ENCODE results near the gene POLR2L.

The POLR2L gene

GRCh38 chr11:828506-829175 is 13.7 kb downstream of the POLR2L start:
- Histone ChIP-seq H2AFZ (ENCODE audit: low read length) (peak overlapping the region; percentile 80), H3K4ac (ENCODE audit: low read length) (peak overlapping the region; percentile 13), H4K91ac (ENCODE audit: low read depth, low read length, poor library complexity) (no peak overlapping the region), H3K9me3 (replicated peaks in 1 of 2; ENCODE audit: control insufficient read depth in 2 of 2, insufficient read depth in 1 of 2, low read depth in 1 of 2, low read length in 2 of 2) (peaks cover 0 to 3% of the 10 kb centered on the region in 2 donors), H3K27ac (replicated peaks; ENCODE audit: low read length) (no peak overlapping the region), H3K18ac (ENCODE audit: low read length) (peak overlapping the region; percentile 72), H3K36me3 (replicated peaks in 1 of 2; ENCODE audit: control insufficient read depth in 2 of 2, insufficient read depth in 2 of 2, low read length in 2 of 2) (peaks cover 0 to 18% of the 10 kb centered on the region in 2 donors), H3K4me1 (ENCODE audit: control insufficient read depth in 2 of 2, insufficient read depth in 1 of 2, low read depth in 1 of 2, low read length in 2 of 2) (peaks cover 45 to 56% of the 10 kb centered on the region in 2 donors), H3K27me3 (ENCODE audit: control insufficient read depth in 3 of 3, insufficient read depth in 3 of 3, low read depth in 1 of 3, low read length in 3 of 3) (peaks cover 9 to 56% (median 18%) of the 10 kb centered on the region in 3 experiments), H2BK120ac (ENCODE audit: low read depth, low read length) (no peak overlapping the region), H2AK5ac (ENCODE audit: low read depth, low read length) (peak overlapping the region; percentile 85), H3K14ac (ENCODE audit: low read length) (peak overlapping the region; percentile 9), H3K79me1 (ENCODE audit: low read depth, low read length) (peaks cover 7% of the 10 kb centered on the region), H2BK15ac (ENCODE audit: low read length) (peak overlapping the region; percentile 82), H3K4me2 (ENCODE audit: insufficient read depth, low read length, poor library complexity, severe bottlenecking) (peak overlapping the region; percentile 11), H3K9ac (ENCODE audit: low read depth, low read length, poor library complexity) (peak overlapping the region; percentile 91), H4K8ac (ENCODE audit: low read depth, low read length) (no peak overlapping the region), H2BK12ac (ENCODE audit: low read length) (peak overlapping the region; percentile 8), H3K4me3 (ENCODE audit: low read length in 2 of 2) (peak overlapping the region in 1 of 2 donors; percentile 45), H3K23ac (ENCODE audit: low read depth, low read length, poor library complexity) (peak overlapping the region; percentile 40), H2BK5ac (ENCODE audit: low read length) (no peak overlapping the region)
- WGBS, 2 donors (ENCODE audit: extremely low coverage in 2 of 2, insufficient read length in 2 of 2, insufficient replicate concordance in 1 of 2): no CpG with 5 or more reads among the region's 21 CpGs
- no peak for DNase-seq (ENCODE audit: low spot score)

GRCh38 chr11:827897-828192 is 14.5 kb downstream of the POLR2L start, which contains the start of gene CRACR2B:
TSS of gene CRACR2B (plus strand) at chr11:827919. CDS start at chr11:828608, 689 bp downstream.
- DNase-seq (ENCODE audit: low spot score): no peak

GRCh38 chr11:827146-827896 is 15.0 kb downstream of the POLR2L start:
- H3K4me3 ChIP-seq (ENCODE audit: low read length in 2 of 2): peak overlapping the region; percentile 45 to 55
- H3K27me3 ChIP-seq (ENCODE audit: control insufficient read depth in 3 of 3, insufficient read depth in 3 of 3, low read depth in 1 of 3, low read length in 3 of 3): peaks cover 9 to 56% (median 18%) of the 10 kb centered on the region in 3 experiments
- no peak for DNase-seq (ENCODE audit: low spot score)

More at GRCh38 chr11:827897-828192, 14.5 kb downstream of the POLR2L start, which contains the start of gene CRACR2B:
- peak within 1 kb of the TSS; percentile 85 for H2AK5ac ChIP-seq (ENCODE audit: low read depth, low read length)
- peak within 1 kb of the TSS; percentile 80 for H2AFZ ChIP-seq (ENCODE audit: low read length)
- H3K27me3 ChIP-seq (ENCODE audit: control insufficient read depth in 3 of 3, insufficient read depth in 3 of 3, low read depth in 1 of 3, low read length in 3 of 3): peaks cover 9 to 56% (median 18%) of the 10 kb centered on the region in 3 experiments
- H3K18ac ChIP-seq (ENCODE audit: low read length): peak within 1 kb of the TSS; percentile 92
- no peak within 1 kb of the TSS for H4K8ac ChIP-seq (ENCODE audit: low read depth, low read length)
- peak within 1 kb of the TSS; percentile 93 for H3K23ac ChIP-seq (ENCODE audit: low read depth, low read length, poor library complexity)
- H3K14ac ChIP-seq (ENCODE audit: low read length): peak within 1 kb of the TSS; percentile 97
- peak within 1 kb of the TSS; percentile 13 for H3K4ac ChIP-seq (ENCODE audit: low read length)
- H3K36me3 ChIP-seq (replicated peaks in 1 of 2; ENCODE audit: control insufficient read depth in 2 of 2, insufficient read depth in 2 of 2, low read length in 2 of 2): peaks cover 0 to 22% of the 10 kb centered on the region in 2 donors
- H3K4me3 ChIP-seq (ENCODE audit: low read length in 2 of 2): peak within 1 kb of the TSS; percentile 45 to 55
- whole genome bisulfite sequencing, 2 donors (ENCODE audit: extremely low coverage in 2 of 2, insufficient read length in 2 of 2, insufficient replicate concordance in 1 of 2): no CpG with 5 or more reads among the region's 5 CpGs
- H3K27ac ChIP-seq (replicated peaks; ENCODE audit: low read length): no peak within 1 kb of the TSS
- no peak within 1 kb of the TSS for H4K91ac ChIP-seq (ENCODE audit: low read depth, low read length, poor library complexity)
- peaks cover 0 to 3% of the 10 kb centered on the region in 2 donors for H3K9me3 ChIP-seq (replicated peaks in 1 of 2; ENCODE audit: control insufficient read depth in 2 of 2, insufficient read depth in 1 of 2, low read depth in 1 of 2, low read length in 2 of 2)
- peaks cover 3% of the 10 kb centered on the region for H3K79me1 ChIP-seq (ENCODE audit: low read depth, low read length)
- H3K9ac ChIP-seq (ENCODE audit: low read depth, low read length, poor library complexity): peak within 1 kb of the TSS; percentile 77
- peaks cover 45 to 53% of the 10 kb centered on the region in 2 donors for H3K4me1 ChIP-seq (ENCODE audit: control insufficient read depth in 2 of 2, insufficient read depth in 1 of 2, low read depth in 1 of 2, low read length in 2 of 2)
- no peak within 1 kb of the TSS for H2BK120ac ChIP-seq (ENCODE audit: low read depth, low read length)
- peak within 1 kb of the TSS; percentile 82 for H2BK15ac ChIP-seq (ENCODE audit: low read length)
- H2BK5ac ChIP-seq (ENCODE audit: low read length): peak within 1 kb of the TSS; percentile 88
- H2BK12ac ChIP-seq (ENCODE audit: low read length): peak within 1 kb of the TSS; percentile 8
- peak within 1 kb of the TSS; percentile 83 for H3K4me2 ChIP-seq (ENCODE audit: insufficient read depth, low read length, poor library complexity, severe bottlenecking)

GRCh38 chr11:826836-827145 is 15.5 kb downstream of the POLR2L start:
- Histone ChIP-seq H2BK12ac (ENCODE audit: low read length) (no peak overlapping the region), H3K79me1 (ENCODE audit: low read depth, low read length) (peaks cover 3% of the 10 kb centered on the region), H3K18ac (ENCODE audit: low read length) (peak overlapping the region; percentile 92), H2BK120ac (ENCODE audit: low read depth, low read length) (no peak overlapping the region), H2AFZ (ENCODE audit: low read length) (peak overlapping the region; percentile 80), H3K27me3 (ENCODE audit: control insufficient read depth in 3 of 3, insufficient read depth in 3 of 3, low read depth in 1 of 3, low read length in 3 of 3) (peaks cover 9 to 52% (median 13%) of the 10 kb centered on the region in 3 experiments), H3K36me3 (replicated peaks in 1 of 2; ENCODE audit: control insufficient read depth in 2 of 2, insufficient read depth in 2 of 2, low read length in 2 of 2) (peaks cover 0 to 30% of the 10 kb centered on the region in 2 donors), H3K14ac (ENCODE audit: low read length) (no peak overlapping the region), H2BK5ac (ENCODE audit: low read length) (peak overlapping the region; percentile 88), H4K91ac (ENCODE audit: low read depth, low read length, poor library complexity) (no peak overlapping the region), H3K4ac (ENCODE audit: low read length) (no peak overlapping the region), H3K4me1 (ENCODE audit: control insufficient read depth in 2 of 2, insufficient read depth in 1 of 2, low read depth in 1 of 2, low read length in 2 of 2) (peaks cover 38 to 44% of the 10 kb centered on the region in 2 donors), H2BK15ac (ENCODE audit: low read length) (no peak overlapping the region), H3K9me3 (replicated peaks in 1 of 2; ENCODE audit: control insufficient read depth in 2 of 2, insufficient read depth in 1 of 2, low read depth in 1 of 2, low read length in 2 of 2) (peaks cover 0 to under 1% of the 10 kb centered on the region in 2 donors), H3K4me2 (ENCODE audit: insufficient read depth, low read length, poor library complexity, severe bottlenecking) (peak overlapping the region; percentile 83), H3K27ac (replicated peaks; ENCODE audit: low read length) (no peak overlapping the region), H2AK5ac (ENCODE audit: low read depth, low read length) (no peak overlapping the region), H4K8ac (ENCODE audit: low read depth, low read length) (no peak overlapping the region), H3K23ac (ENCODE audit: low read depth, low read length, poor library complexity) (peak overlapping the region; percentile 93), H3K4me3 (ENCODE audit: low read length in 2 of 2) (peak overlapping the region; percentile 45 to 55), H3K9ac (ENCODE audit: low read depth, low read length, poor library complexity) (peak overlapping the region; percentile 77)
- WGBS, 2 donors (ENCODE audit: extremely low coverage in 2 of 2, insufficient read length in 2 of 2, insufficient replicate concordance in 1 of 2): no CpG with 5 or more reads among the region's 22 CpGs
- DNase-seq (ENCODE audit: low spot score): no peak

More at GRCh38 chr11:827146-827896, 15.0 kb downstream of the POLR2L start:
- Histone ChIP-seq H2BK120ac (ENCODE audit: low read depth, low read length) (no peak overlapping the region), H3K27ac (replicated peaks; ENCODE audit: low read length) (no peak overlapping the region), H3K4me1 (ENCODE audit: control insufficient read depth in 2 of 2, insufficient read depth in 1 of 2, low read depth in 1 of 2, low read length in 2 of 2) (peaks cover 44 to 50% of the 10 kb centered on the region in 2 donors), H2BK15ac (ENCODE audit: low read length) (peak overlapping the region; percentile 69), H4K91ac (ENCODE audit: low read depth, low read length, poor library complexity) (no peak overlapping the region), H2BK12ac (ENCODE audit: low read length) (no peak overlapping the region), H2AK5ac (ENCODE audit: low read depth, low read length) (peak overlapping the region; percentile 85), H3K4ac (ENCODE audit: low read length) (no peak overlapping the region), H3K9ac (ENCODE audit: low read depth, low read length, poor library complexity) (peak overlapping the region; percentile 77), H3K23ac (ENCODE audit: low read depth, low read length, poor library complexity) (peak overlapping the region; percentile 93), H2BK5ac (ENCODE audit: low read length) (peak overlapping the region; percentile 88), H3K4me2 (ENCODE audit: insufficient read depth, low read length, poor library complexity, severe bottlenecking) (peak overlapping the region; percentile 83), H3K14ac (ENCODE audit: low read length) (peak overlapping the region; percentile 97), H4K8ac (ENCODE audit: low read depth, low read length) (no peak overlapping the region), H2AFZ (ENCODE audit: low read length) (peak overlapping the region; percentile 80), H3K36me3 (replicated peaks in 1 of 2; ENCODE audit: control insufficient read depth in 2 of 2, insufficient read depth in 2 of 2, low read length in 2 of 2) (peaks cover 0 to 25% of the 10 kb centered on the region in 2 donors), H3K79me1 (ENCODE audit: low read depth, low read length) (peaks cover 3% of the 10 kb centered on the region), H3K9me3 (replicated peaks in 1 of 2; ENCODE audit: control insufficient read depth in 2 of 2, insufficient read depth in 1 of 2, low read depth in 1 of 2, low read length in 2 of 2) (peaks cover 0 to 3% of the 10 kb centered on the region in 2 donors), H3K18ac (ENCODE audit: low read length) (peak overlapping the region; percentile 92)
- no CpG with 5 or more reads among the region's 66 CpGs for WGBS, 2 donors (ENCODE audit: extremely low coverage in 2 of 2, insufficient read length in 2 of 2, insufficient replicate concordance in 1 of 2)
